ENCODE data around the gene SLC43A2. TPM values are rescaled to one million over a fixed set of nuclear protein-coding genes. Genes with fewer than 3 reads are reported as not detected.

SLC43A2 gene
- polyA plus RNA-seq, 3 donors from 2014 or later, result 3.6 to 8.3 (median 4.5) TPM

DNA sequence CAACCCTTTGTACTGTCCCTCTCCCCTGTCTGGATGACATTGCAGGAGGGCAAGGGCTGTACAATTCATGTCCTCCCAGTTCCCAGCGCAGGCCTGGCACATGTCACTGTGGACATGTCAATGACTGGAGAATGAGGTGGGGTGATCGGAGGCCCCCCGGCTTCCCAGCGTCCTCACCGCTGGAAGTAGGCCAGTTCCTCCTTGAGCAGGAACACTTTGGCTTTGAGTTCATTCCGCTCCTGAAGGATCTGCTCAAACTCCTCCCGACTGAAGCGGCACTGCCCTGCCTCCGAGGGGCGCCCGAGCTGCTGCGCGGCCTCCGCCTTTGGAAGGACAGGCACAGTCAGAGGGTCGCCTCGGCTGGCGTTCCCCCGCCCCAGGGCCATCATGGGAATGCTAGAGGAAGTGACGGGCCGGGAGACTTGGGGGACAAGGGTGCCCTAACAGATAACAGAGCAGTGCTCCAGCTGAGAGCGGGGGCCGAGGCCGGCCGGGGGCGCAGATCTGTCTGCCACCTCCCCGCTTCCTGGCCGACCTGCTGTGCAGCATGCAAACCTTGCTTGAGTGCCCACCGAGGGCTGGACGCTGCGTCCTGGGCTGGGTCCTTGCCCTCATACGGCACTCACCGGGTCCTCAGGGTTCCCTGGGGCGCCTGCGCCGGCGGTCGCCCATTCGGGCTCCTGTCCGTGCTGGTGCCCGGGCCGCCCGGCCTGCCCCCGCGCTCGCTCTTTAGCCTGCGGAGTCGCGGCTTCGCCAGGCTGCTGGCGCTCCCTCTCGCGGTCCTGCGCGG is 19.7 kb upstream of the SLC43A2 start:
- Mint-ChIP-seq H3K4me1 (peaks cover 10 to 18% of the 10 kb centered on the region in 2 donors), H3K4me3 (peak overlapping the region; percentile 65 to 79 (median 73)), H3K27me3 (ENCODE audit: low read depth in 3 of 3) (peaks cover 4 to 7% (median 7%) of the 10 kb centered on the region in 3 donors), H3K27ac (no peak overlapping the region), H3K36me3 (peaks cover 3 to 12% (median 5%) of the 10 kb centered on the region in 3 donors), H3K9me3 (no peaks in the 10 kb centered on the region)
- no peak for DNase-seq

DNA sequence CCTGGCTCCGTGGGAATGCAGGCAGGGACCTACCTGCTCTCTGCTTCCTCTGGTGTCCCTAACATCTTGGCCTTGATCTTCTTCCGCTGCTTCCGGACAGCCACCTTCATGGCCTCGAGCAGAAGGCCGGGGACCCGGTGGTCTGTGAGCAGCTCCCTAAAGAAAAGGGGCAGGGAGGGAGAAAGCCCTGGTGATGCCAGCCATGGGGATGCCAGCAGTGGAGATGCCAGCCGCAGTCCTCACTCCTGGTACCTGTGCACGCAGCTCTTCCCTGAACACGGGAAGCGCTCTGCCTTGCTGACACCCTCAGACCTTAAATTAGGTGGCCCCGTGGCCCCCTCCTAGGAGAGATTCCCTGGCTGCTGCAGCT is 19.2 kb upstream of the SLC43A2 start:
- peaks cover 10 to 18% of the 10 kb centered on the region in 2 donors for H3K4me1 Mint-ChIP-seq
- no peak for DNase-seq
- no peak overlapping the region for H3K27ac Mint-ChIP-seq
- peaks cover 0 to 6% (median 0%) of the 10 kb centered on the region in 3 donors for H3K36me3 Mint-ChIP-seq
- no peaks in the 10 kb centered on the region for H3K9me3 Mint-ChIP-seq
- peaks cover 4 to 7% (median 6%) of the 10 kb centered on the region in 3 donors for H3K27me3 Mint-ChIP-seq (ENCODE audit: low read depth in 3 of 3)
- H3K4me3 Mint-ChIP-seq, result peak overlapping the region in 4 of 5 donors; percentile 44 to 79 (median 74)

DNA sequence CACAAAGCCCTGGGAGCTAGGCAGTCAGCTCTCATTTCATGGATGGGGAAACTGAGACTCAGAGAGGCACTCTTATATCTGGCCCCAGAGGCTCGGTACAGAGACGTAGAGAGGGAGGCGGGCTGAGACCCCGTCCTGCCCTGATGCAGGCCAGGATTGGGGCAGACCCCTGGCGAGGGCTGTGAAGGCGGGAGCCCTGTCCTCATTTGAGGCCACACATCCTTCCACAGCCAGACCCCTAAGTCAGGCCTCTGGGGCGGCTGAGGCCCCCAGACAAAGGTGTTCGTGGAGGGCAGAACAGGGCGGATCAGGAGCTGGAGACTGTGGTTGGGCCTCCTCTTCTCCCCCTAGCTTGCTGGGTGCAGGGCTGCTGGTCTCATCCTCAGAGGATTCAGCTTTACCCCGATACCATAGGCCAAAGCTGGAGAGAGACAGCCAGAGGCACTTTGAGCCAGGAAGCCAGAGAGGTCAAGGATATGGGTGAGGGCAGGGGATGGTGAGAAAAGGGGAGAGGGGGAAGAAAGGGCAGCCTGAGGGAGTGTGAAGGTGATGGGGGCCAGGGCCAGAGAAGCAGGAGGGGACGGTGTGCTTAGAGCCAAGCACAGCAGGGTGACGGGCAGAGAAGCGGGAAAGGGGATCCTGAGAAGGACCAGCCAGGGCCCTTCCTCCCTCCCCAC is 17.7 kb upstream of the SLC43A2 start:
- no peak for DNase-seq
- H3K36me3 Mint-ChIP-seq, result peaks cover 0 to under 1% (median 0%) of the 10 kb centered on the region in 3 donors
- peaks cover 4 to 9% (median 8%) of the 10 kb centered on the region in 3 donors for H3K27me3 Mint-ChIP-seq (ENCODE audit: low read depth in 3 of 3)
- H3K4me3 Mint-ChIP-seq, result peak overlapping the region in 4 of 5 donors; percentile 18 to 50 (median 24)
- H3K9me3 Mint-ChIP-seq, result no peaks in the 10 kb centered on the region
- H3K27ac Mint-ChIP-seq, result peak overlapping the region in 1 of 6 donors; percentile 9
- H3K4me1 Mint-ChIP-seq, result peaks cover 10 to 19% of the 10 kb centered on the region in 2 donors

DNA sequence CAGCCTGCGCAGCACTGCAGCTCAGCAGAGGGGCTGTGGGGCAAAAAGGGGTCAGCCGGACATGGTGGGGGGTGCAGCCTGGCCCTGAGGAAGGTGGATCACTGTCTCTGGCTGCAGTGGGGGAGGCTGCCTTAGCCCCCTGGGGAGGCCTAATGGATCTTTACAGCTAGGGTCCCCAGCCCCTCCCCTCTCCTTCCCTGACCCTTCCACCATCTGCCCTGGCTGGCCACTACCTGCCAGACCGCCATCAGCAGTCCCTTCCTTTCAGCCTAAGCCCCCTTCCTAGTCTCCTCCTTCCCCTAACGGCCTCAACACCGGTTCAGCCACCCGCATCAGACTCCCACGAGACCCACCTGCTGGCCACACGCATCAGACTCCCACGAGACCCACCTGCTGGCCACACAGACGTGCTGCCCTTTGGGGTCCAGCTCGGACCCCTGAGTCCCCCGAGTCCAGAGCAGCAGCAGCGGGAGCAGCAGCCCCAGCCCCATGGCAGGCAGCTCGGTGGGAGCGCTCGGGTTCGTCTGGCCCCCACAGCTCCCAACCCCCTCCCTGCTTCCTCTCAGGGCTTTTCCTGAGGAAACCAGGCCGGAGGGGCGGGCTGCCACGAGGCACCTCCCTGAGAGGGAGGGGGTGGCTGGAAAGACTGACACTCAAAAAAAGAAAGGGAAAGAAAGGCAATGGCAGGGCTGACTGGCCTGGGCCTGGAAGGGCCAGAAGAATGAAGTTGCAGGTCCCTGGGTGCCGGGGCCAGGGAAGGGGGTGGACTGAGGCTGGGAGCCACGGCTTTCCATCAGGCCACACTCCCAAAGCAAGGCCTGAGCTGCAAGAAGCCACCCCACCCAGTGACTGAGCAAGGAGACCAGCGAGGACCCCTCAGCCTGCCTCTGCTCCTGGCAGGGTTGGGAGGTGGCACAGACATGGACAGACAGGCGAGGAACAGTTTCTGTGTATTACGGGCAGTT is 16.9 kb upstream of the SLC43A2 start, which contains the start of gene SCARF1:
TSS of gene SCARF1 (minus strand) at position 526 of the 965 bp plus-strand sequence. CDS start at position 491, 35 bp downstream.
- H3K9me3 Mint-ChIP-seq, result no peaks in the 10 kb centered on the region

DNA sequence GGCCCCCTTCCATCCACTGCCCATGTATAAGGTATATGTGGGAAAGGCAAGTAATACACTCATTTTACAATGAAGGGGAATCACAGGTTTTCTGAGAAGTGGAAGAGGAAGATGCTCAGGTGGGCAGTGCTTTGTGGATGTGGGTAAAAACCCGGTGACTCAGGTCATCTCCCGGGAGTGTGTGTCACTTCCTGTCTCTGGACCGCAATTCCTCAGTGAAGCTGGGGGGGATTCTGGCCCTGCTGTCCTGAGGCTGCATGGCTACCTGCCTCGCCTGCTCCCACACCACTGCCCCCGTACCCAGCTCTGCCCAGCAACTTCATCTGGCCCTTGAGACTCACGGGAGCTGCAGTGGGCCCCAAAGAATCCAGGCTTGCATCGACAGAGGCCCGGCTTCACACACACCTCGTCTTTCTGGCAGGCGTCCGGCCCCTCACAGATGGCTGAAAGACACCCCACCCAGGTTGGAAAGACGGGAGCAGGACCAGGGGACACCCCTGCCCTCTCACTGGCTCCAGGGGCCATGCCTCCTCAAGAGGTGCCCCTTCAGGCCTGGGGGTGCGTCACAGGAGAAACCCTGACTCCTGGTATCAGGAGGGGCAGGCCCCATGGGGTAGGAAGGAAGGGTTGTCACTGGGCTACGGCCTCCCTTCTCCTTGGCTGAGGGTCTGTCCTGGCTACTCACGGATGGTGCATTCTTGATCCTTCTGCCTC is 16.0 kb upstream of the SLC43A2 start:
- Mint-ChIP-seq H3K27ac (peak overlapping the region in 4 of 6 donors; percentile 32 to 62 (median 46)), H3K27me3 (ENCODE audit: low read depth in 3 of 3) (peaks cover 4 to 9% (median 9%) of the 10 kb centered on the region in 3 donors), H3K4me3 (peak overlapping the region; percentile 80 to 91 (median 82)), H3K36me3 (no peaks in the 10 kb centered on the region), H3K9me3 (no peaks in the 10 kb centered on the region), H3K4me1 (peaks cover 10 to 17% of the 10 kb centered on the region in 2 donors)
- peak in 1 of 3 donors; percentile 28 for DNase-seq

More for the DNA sequence above, 16.9 kb upstream of the SLC43A2 start, which contains the start of gene SCARF1:
- no peak for DNase-seq
- H3K27ac Mint-ChIP-seq, result peak within 1 kb of the TSS in 2 of 6 donors; percentile 32 to 51
- peaks cover 10 to 19% of the 10 kb centered on the region in 2 donors for H3K4me1 Mint-ChIP-seq
- no peaks in the 10 kb centered on the region for H3K36me3 Mint-ChIP-seq
- H3K27me3 Mint-ChIP-seq (ENCODE audit: low read depth in 3 of 3), result peaks cover 4 to 9% (median 9%) of the 10 kb centered on the region in 3 donors
- H3K4me3 Mint-ChIP-seq, result peak within 1 kb of the TSS; percentile 80 to 91 (median 82)

DNA sequence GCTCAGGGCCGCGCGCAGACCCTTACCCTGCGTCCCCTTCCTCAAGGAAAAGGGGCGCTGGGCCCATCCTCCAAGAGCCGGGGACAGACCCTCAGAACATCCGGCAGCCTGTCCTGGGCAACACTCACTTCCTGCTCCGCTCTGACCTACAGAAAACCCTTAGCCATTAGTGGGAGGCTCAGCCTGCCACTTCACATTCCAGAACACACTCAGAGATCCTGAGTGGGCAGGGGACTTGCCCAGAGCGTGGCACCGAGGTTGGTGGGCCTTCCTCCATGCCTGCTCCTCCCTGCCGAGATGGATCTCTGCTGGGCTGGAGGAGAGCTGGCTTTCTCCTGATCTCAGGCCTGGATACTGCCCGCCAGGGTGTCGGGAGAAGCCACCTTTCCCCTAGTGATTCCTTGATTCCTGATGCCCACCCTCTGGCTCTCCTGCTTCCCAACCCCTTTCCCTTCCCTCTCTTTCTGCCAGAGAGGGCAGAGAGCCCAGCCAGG is 15.4 kb upstream of the SLC43A2 start:
- Mint-ChIP-seq H3K27ac (peak overlapping the region in 4 of 6 donors; percentile 32 to 62 (median 48)), H3K36me3 (no peaks in the 10 kb centered on the region), H3K4me3 (peak overlapping the region; percentile 80 to 91 (median 82)), H3K9me3 (no peaks in the 10 kb centered on the region), H3K27me3 (ENCODE audit: low read depth in 3 of 3) (peaks cover 4 to 10% (median 9%) of the 10 kb centered on the region in 3 donors), H3K4me1 (peaks cover 10 to 17% of the 10 kb centered on the region in 2 donors)
- peak in 1 of 3 donors; percentile 15 for DNase-seq

DNA sequence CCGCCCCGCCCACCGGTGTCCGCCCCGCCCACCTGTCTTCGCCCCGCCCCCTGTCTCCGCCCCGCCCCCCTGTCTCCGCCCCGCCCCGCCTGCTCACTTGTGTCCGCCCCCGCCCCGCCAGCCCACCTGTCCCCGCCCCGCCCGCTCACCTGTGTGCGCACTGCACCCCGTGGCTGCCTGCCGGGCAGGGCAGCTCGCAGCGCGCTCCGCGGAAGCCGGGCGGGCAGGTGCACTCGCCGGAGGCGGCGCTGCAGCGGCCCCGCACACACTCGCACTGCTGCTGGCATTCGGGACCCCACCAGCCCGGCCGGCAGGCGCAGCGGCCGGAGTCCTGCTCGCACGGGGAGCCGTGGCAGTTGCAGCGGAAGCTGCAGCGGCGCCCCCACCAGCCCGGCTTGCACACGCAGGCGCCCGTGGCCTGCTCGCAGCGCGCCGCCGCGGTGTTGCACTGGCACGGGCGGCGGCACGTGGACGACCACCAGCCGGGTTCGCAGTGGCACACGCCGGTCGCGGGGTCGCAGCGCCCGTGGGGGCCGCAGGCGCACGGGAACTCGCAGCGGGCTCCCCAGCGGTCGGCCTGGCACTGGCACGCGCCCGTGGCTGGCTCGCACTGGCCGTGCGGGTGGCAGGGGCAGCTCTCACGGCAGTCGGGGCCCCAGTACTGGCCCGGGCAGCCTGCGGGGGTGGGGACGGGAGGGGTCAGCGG is 14.8 kb upstream of the SLC43A2 start:
- peak overlapping the region in 4 of 5 donors; percentile 80 to 91 (median 86) for H3K4me3 Mint-ChIP-seq
- peaks cover 10 to 17% of the 10 kb centered on the region in 2 donors for H3K4me1 Mint-ChIP-seq
- H3K27me3 Mint-ChIP-seq (ENCODE audit: low read depth in 3 of 3), result peaks cover 4 to 10% (median 9%) of the 10 kb centered on the region in 3 donors
- no peaks in the 10 kb centered on the region for H3K9me3 Mint-ChIP-seq
- DNase-seq, result peak; percentile 55 to 68 (median 64)
- H3K36me3 Mint-ChIP-seq, result no peaks in the 10 kb centered on the region
- H3K27ac Mint-ChIP-seq, result no peak overlapping the region

DNA sequence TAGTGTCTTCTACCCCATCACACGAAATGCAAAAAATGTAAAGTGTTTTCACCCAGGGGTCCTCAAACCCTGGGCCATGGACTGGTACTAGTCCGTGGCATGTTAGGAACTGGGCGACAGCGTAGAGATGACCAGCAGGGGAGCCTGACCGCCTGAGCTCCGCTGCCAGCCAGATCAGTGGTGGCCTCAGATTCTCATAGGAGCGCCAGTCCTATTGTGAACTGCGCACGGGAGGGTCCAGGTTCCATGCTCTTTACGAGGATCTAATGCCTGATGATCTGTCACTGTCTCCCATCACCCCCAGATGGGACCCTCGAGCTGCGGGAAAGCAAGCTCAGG is 12.4 kb upstream of the SLC43A2 start:
- Mint-ChIP-seq H3K27me3 (ENCODE audit: low read depth in 3 of 3) (peaks cover 4 to 10% (median 9%) of the 10 kb centered on the region in 3 donors), H3K4me3 (no peak overlapping the region), H3K9me3 (no peaks in the 10 kb centered on the region), H3K36me3 (no peaks in the 10 kb centered on the region), H3K4me1 (peaks cover 10 to 13% of the 10 kb centered on the region in 2 donors), H3K27ac (no peak overlapping the region)
- DNase-seq, result no peak

DNA sequence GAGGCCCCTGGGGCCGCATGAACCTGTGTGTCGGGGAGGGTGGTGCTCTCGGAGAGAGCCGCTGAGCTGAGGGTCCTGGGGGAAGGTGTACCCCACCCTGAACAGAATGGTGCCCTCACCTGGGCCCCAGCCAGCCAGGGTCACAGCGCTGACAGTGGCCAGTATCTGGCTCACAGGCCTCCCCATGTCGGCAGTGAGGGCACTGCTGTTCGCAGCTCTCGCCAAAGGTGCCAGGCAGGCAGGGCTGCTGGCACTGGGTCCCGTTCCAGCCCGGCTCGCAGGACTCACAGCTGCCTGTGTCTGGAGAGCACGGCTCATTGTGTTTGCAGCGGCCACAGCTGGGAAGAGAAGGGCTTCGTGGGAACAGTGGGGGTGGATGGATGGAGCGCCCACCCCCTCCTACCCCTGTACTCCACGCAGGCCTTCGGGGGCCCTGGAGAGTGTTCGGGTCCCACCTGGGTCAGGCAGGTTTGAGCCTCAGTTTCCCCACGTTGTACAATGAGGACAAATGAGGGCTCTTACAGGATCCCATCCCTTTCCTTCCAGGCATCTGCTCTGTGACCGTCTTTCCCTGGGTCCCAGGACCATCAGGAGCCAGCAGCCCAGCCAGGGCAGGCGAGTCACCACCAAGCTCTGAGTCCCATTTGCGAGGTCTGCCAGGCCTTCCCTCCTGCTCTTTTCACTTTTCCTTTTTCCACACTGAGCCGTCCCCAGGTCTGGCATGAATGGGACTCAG is 11.9 kb upstream of the SLC43A2 start:
- Mint-ChIP-seq H3K9me3 (no peaks in the 10 kb centered on the region), H3K27me3 (ENCODE audit: low read depth in 3 of 3) (peaks cover 4 to 10% (median 9%) of the 10 kb centered on the region in 3 donors), H3K4me3 (no peak overlapping the region), H3K4me1 (peaks cover 10% of the 10 kb centered on the region in 2 donors), H3K36me3 (no peaks in the 10 kb centered on the region), H3K27ac (no peak overlapping the region)
- no peak for DNase-seq

DNA sequence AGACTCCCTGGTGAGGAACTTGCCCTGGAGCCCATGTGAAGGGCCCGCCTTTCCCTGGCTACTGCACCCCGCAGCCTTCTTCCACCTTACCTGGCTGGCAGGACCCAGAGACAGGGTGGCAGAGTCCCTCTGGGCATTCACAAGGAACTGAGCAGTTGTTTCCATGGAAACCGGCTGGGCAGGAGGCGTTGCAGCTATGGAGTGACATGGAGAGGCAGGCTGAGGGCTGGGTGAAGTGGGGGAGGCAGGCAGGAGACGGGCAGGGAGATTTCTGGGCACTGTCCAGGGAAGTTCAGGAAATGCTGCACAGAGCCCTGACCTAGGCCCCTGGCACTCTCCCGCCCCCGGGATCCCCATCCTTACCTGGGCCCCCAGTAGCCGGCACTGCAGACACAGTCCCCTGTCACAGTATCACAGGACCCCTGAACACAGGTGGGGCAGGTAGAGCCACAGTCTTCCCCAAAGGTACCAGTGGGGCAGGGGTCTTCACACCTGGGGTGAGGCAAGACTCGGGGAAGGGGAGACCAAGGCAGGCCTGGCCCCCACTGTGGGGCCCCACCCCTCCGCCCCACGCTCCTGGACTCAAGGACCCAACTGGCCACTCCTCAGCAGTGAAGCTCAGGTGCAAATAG is 11.0 kb upstream of the SLC43A2 start:
- Mint-ChIP-seq H3K36me3 (no peaks in the 10 kb centered on the region), H3K27ac (no peak overlapping the region), H3K4me1 (peaks cover 9 to 10% of the 10 kb centered on the region in 2 donors), H3K4me3 (no peak overlapping the region), H3K9me3 (no peaks in the 10 kb centered on the region), H3K27me3 (ENCODE audit: low read depth in 3 of 3) (peaks cover 4 to 10% (median 9%) of the 10 kb centered on the region in 3 donors)
- DNase-seq, result no peak

DNA sequence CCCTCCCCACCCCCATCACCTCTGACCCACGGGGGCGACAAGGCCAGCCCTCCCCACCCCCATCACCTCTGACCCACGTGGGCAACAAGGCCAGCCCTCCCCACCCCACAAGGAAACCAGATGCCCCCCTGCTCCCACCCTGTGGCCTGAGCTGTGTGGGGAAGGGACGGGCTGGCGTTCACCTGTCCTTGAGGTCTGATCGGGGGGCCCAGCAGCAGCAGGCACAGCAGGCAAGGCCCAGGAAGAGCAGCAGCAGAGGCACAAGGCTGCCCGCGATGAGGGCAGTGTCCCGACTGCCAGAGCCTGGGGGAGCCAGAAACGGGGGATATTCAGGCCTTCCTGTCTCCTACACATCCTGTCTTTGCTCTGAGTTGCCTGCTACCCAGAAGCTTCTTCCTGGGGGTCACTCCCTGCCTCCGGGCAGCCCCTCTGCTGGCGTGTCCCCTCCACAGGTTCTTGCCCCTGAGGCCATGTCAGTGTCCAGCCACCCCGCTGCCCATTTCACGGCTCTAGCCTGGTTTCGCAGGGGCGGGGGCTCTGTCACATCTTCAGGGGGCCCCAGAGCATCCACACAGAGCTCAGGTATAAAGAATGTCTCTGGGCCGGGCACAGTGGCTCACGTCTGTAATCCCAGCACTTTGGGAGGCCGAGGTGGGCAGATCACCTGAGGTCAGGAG is 10.1 kb upstream of the SLC43A2 start:
- Mint-ChIP-seq H3K27ac (no peak overlapping the region), H3K4me1 (peaks cover under 1 to 1% of the 10 kb centered on the region in 2 donors), H3K27me3 (ENCODE audit: low read depth in 3 of 3) (peaks cover 0 to 6% (median 6%) of the 10 kb centered on the region in 3 donors), H3K4me3 (no peak overlapping the region), H3K36me3 (no peaks in the 10 kb centered on the region), H3K9me3 (no peaks in the 10 kb centered on the region)
- DNase-seq, result no peak
